ENCODE measurements around the gene ZNG1F.
"Not testable (repeated sequence)": the region's sequence is repeated elsewhere in the genome, so short reads cannot be mapped to it uniquely, and the experiment has no call there.

ZNG1F gene

GRCh38 chr9:41150116-41150515, 39.0 kb downstream of the ZNG1F start:
- not testable (repeated sequence) for H3K56ac ChIP-seq (ENCODE audit: low read length); H3K9ac ChIP-seq (ENCODE audit: low read length); H2BK5ac ChIP-seq (ENCODE audit: low read length); H4K5ac ChIP-seq (ENCODE audit: low read length); H3K4me3 ChIP-seq (ENCODE audit: low read length); H4K8ac ChIP-seq (ENCODE audit: low read depth, low read length); H2BK120ac ChIP-seq (ENCODE audit: low read depth, low read length); H3K4ac ChIP-seq (ENCODE audit: low read depth, low read length); H3K23ac ChIP-seq (ENCODE audit: low read length); H3K27ac ChIP-seq (ENCODE audit: low read depth, low read length); H3K27me3 ChIP-seq (ENCODE audit: insufficient read depth, low read length, poor library complexity); H3K36me3 ChIP-seq (ENCODE audit: control insufficient read depth, insufficient read depth, low read length); H3K4me1 ChIP-seq (ENCODE audit: control insufficient read depth, low read depth, low read length); H3K79me2 ChIP-seq (ENCODE audit: control insufficient read depth, insufficient read depth, low read length); DNase-seq; H3K4me2 ChIP-seq (ENCODE audit: low read length); H3K18ac ChIP-seq (ENCODE audit: low read length); H2BK15ac ChIP-seq (replicated peaks; ENCODE audit: low read depth); H2AK5ac ChIP-seq (ENCODE audit: low read length); H3K79me1 ChIP-seq (ENCODE audit: low read length)
- no CpG with 5 or more reads among the region's 18 CpGs for WGBS (ENCODE audit: extremely low coverage, insufficient coverage, low lambda C conversion rate)

- H3K79me1 ChIP-seq (ENCODE audit: low read length); H2BK5ac ChIP-seq (ENCODE audit: low read length); H3K4me3 ChIP-seq (ENCODE audit: low read length); H3K56ac ChIP-seq (ENCODE audit: low read length); H3K4me2 ChIP-seq (ENCODE audit: low read length); H3K4me1 ChIP-seq (ENCODE audit: control insufficient read depth, low read depth, low read length); H3K4ac ChIP-seq (ENCODE audit: low read depth, low read length); H4K8ac ChIP-seq (ENCODE audit: low read depth, low read length); H3K23ac ChIP-seq (ENCODE audit: low read length); H4K5ac ChIP-seq (ENCODE audit: low read length); H3K36me3 ChIP-seq (ENCODE audit: control insufficient read depth, insufficient read depth, low read length); H3K79me2 ChIP-seq (ENCODE audit: control insufficient read depth, insufficient read depth, low read length); DNase-seq; H3K27me3 ChIP-seq (ENCODE audit: insufficient read depth, low read length, poor library complexity); H2AK5ac ChIP-seq (ENCODE audit: low read length); H2BK15ac ChIP-seq (replicated peaks; ENCODE audit: low read depth); H3K18ac ChIP-seq (ENCODE audit: low read length); H2BK120ac ChIP-seq (ENCODE audit: low read depth, low read length); H3K27ac ChIP-seq (ENCODE audit: low read depth, low read length); H3K9ac ChIP-seq (ENCODE audit: low read length): not testable (repeated sequence)
- no CpG with 5 or more reads among the region's 2 CpGs for WGBS (ENCODE audit: extremely low coverage, insufficient coverage, low lambda C conversion rate)
Observed at GRCh38 chr9:41141878-41142277, 47.2 kb downstream of the ZNG1F start.

- not testable (repeated sequence) for H3K36me3 ChIP-seq (ENCODE audit: control insufficient read depth, insufficient read depth, low read length); H3K9ac ChIP-seq (ENCODE audit: low read length); H2BK5ac ChIP-seq (ENCODE audit: low read length); DNase-seq; H3K4me2 ChIP-seq (ENCODE audit: low read length); H3K18ac ChIP-seq (ENCODE audit: low read length); H3K4me3 ChIP-seq (ENCODE audit: low read length); H4K8ac ChIP-seq (ENCODE audit: low read depth, low read length); H3K23ac ChIP-seq (ENCODE audit: low read length); H2BK15ac ChIP-seq (replicated peaks; ENCODE audit: low read depth); H2BK120ac ChIP-seq (ENCODE audit: low read depth, low read length); H3K27me3 ChIP-seq (ENCODE audit: insufficient read depth, low read length, poor library complexity); H3K79me2 ChIP-seq (ENCODE audit: control insufficient read depth, insufficient read depth, low read length); H3K79me1 ChIP-seq (ENCODE audit: low read length); H4K5ac ChIP-seq (ENCODE audit: low read length); H3K56ac ChIP-seq (ENCODE audit: low read length); H3K4ac ChIP-seq (ENCODE audit: low read depth, low read length); H3K4me1 ChIP-seq (ENCODE audit: control insufficient read depth, low read depth, low read length); H3K27ac ChIP-seq (ENCODE audit: low read depth, low read length); H2AK5ac ChIP-seq (ENCODE audit: low read length)
- no CpG with 5 or more reads among the region's 15 CpGs for WGBS (ENCODE audit: extremely low coverage, insufficient coverage, low lambda C conversion rate)
Observed at GRCh38 chr9:41128581-41128980, 60.5 kb downstream of the ZNG1F start, which contains the start of gene FOXD4L6. TSS of gene FOXD4L6 (minus strand) at chr9:41128681. CDS start at chr9:41128383, 298 bp downstream.

- WGBS (ENCODE audit: extremely low coverage, insufficient coverage, low lambda C conversion rate) = no CpG with 5 or more reads among the region's 45 CpGs
- not testable (repeated sequence) for H2BK5ac ChIP-seq (ENCODE audit: low read length); H4K8ac ChIP-seq (ENCODE audit: low read depth, low read length); H3K18ac ChIP-seq (ENCODE audit: low read length); H3K4me2 ChIP-seq (ENCODE audit: low read length); H2BK120ac ChIP-seq (ENCODE audit: low read depth, low read length); DNase-seq; H2BK15ac ChIP-seq (replicated peaks; ENCODE audit: low read depth); H3K9ac ChIP-seq (ENCODE audit: low read length); H3K27me3 ChIP-seq (ENCODE audit: insufficient read depth, low read length, poor library complexity); H3K4me3 ChIP-seq (ENCODE audit: low read length); H3K79me2 ChIP-seq (ENCODE audit: control insufficient read depth, insufficient read depth, low read length); H3K23ac ChIP-seq (ENCODE audit: low read length); H3K56ac ChIP-seq (ENCODE audit: low read length); H3K27ac ChIP-seq (ENCODE audit: low read depth, low read length); H3K4me1 ChIP-seq (ENCODE audit: control insufficient read depth, low read depth, low read length); H2AK5ac ChIP-seq (ENCODE audit: low read length); H3K4ac ChIP-seq (ENCODE audit: low read depth, low read length); H3K36me3 ChIP-seq (ENCODE audit: control insufficient read depth, insufficient read depth, low read length); H4K5ac ChIP-seq (ENCODE audit: low read length); H3K79me1 ChIP-seq (ENCODE audit: low read length)
Observed at GRCh38 chr9:41126746-41127446, 62.2 kb downstream of the ZNG1F start.

- H3K79me2 ChIP-seq (ENCODE audit: control insufficient read depth, insufficient read depth, low read length); DNase-seq; H3K23ac ChIP-seq (ENCODE audit: low read length); H3K4me1 ChIP-seq (ENCODE audit: control insufficient read depth, low read depth, low read length); H4K5ac ChIP-seq (ENCODE audit: low read length); H2BK5ac ChIP-seq (ENCODE audit: low read length); H2BK120ac ChIP-seq (ENCODE audit: low read depth, low read length); H3K18ac ChIP-seq (ENCODE audit: low read length); H3K27ac ChIP-seq (ENCODE audit: low read depth, low read length); H3K56ac ChIP-seq (ENCODE audit: low read length); H3K4ac ChIP-seq (ENCODE audit: low read depth, low read length); H3K9ac ChIP-seq (ENCODE audit: low read length); H2BK15ac ChIP-seq (replicated peaks; ENCODE audit: low read depth); H3K79me1 ChIP-seq (ENCODE audit: low read length); H3K27me3 ChIP-seq (ENCODE audit: insufficient read depth, low read length, poor library complexity); H3K4me2 ChIP-seq (ENCODE audit: low read length); H4K8ac ChIP-seq (ENCODE audit: low read depth, low read length); H3K36me3 ChIP-seq (ENCODE audit: control insufficient read depth, insufficient read depth, low read length); H3K4me3 ChIP-seq (ENCODE audit: low read length); H2AK5ac ChIP-seq (ENCODE audit: low read length): not testable (repeated sequence)
- no CpG with 5 or more reads among the region's 3 CpGs for WGBS (ENCODE audit: extremely low coverage, insufficient coverage, low lambda C conversion rate)
Observed at GRCh38 chr9:41125936-41126335, 63.2 kb downstream of the ZNG1F start.

GRCh38 chr9:41125109-41125658, 63.9 kb downstream of the ZNG1F start:
- H3K79me2 ChIP-seq (ENCODE audit: control insufficient read depth, insufficient read depth, low read length); H3K4me3 ChIP-seq (ENCODE audit: low read length); H3K56ac ChIP-seq (ENCODE audit: low read length); H3K27me3 ChIP-seq (ENCODE audit: insufficient read depth, low read length, poor library complexity); H3K4ac ChIP-seq (ENCODE audit: low read depth, low read length); DNase-seq; H3K4me2 ChIP-seq (ENCODE audit: low read length); H2BK15ac ChIP-seq (replicated peaks; ENCODE audit: low read depth); H3K36me3 ChIP-seq (ENCODE audit: control insufficient read depth, insufficient read depth, low read length); H3K18ac ChIP-seq (ENCODE audit: low read length); H3K79me1 ChIP-seq (ENCODE audit: low read length); H3K23ac ChIP-seq (ENCODE audit: low read length); H4K5ac ChIP-seq (ENCODE audit: low read length); H3K9ac ChIP-seq (ENCODE audit: low read length); H2BK5ac ChIP-seq (ENCODE audit: low read length); H3K4me1 ChIP-seq (ENCODE audit: control insufficient read depth, low read depth, low read length); H3K27ac ChIP-seq (ENCODE audit: low read depth, low read length); H2BK120ac ChIP-seq (ENCODE audit: low read depth, low read length); H2AK5ac ChIP-seq (ENCODE audit: low read length); H4K8ac ChIP-seq (ENCODE audit: low read depth, low read length): not testable (repeated sequence)
- no CpG with 5 or more reads among the region's 21 CpGs for WGBS (ENCODE audit: extremely low coverage, insufficient coverage, low lambda C conversion rate)

Data from mesendoderm (in vitro differentiated cells).